B cell (primary cell): ENCODE measurements around the gene SFMBT1. TPM values are rescaled to one million over a fixed set of nuclear protein-coding genes. Genes with fewer than 3 reads are reported as not detected.
A peak's percentile ranks its signal among the peaks of the same experiment; 100 is the strongest.

ENCODE experiments used
- ATAC-seq: fragments of 200-7000 bp; cut with Tn5 transposase; one replicate; pipeline ENCODE4 v1.10.0; 2021; ENCODE audit warnings: low read depth, mild to moderate bottlenecking, moderate number of reproducible peaks, moderate library complexity
- CTCF ChIA-PET: fragments of 350-600 bp; sonication (Branson Sonifier 250); formaldehyde crosslinking; loops from one replicate; lab custom pipeline; 2021; ENCODE audit warnings: antibody characterized with exemption, inconsistent platforms; lab: Charles Lee
- POLR2A ChIA-PET: fragments of 350-600 bp; sonication (Branson Sonifier 250); formaldehyde crosslinking; loops from one replicate; lab custom pipeline; 2021; ENCODE audit warnings: antibody characterized with exemption; lab: Charles Lee
- DNase-seq: peaks from one replicate; pipeline ENCODE4 v3.0.0; 2013
- H2AFZ ChIP-seq: 2 replicates; pipeline ENCODE4 v1.6.1; 2012; ENCODE audit warnings: mild to moderate bottlenecking, low read depth, low read length; ENCODE audit not compliant: insufficient read depth, poor library complexity, severe bottlenecking
- H3K27ac ChIP-seq, 2 donors: 1 replicate in 1 of 2; 2 replicates in 1 of 2; pipeline ENCODE4 v1.5.1; 2012 to 2013; ENCODE audit warnings: low read length in 2 of 2, mild to moderate bottlenecking in 2 of 2, moderate library complexity in 1 of 2
- H3K27me3 ChIP-seq, 4 experiments: fragments of 200-600 bp in 1 of 4; sonication (generic) in 1 of 4; replicated peaks in 1 of 4; 1 replicate in 2 of 4; 2 replicates in 2 of 4; pipeline versions ENCODE4 v1.6.1 to v1.7.0; 2013 to 2016; ENCODE audit warnings: low read length in 3 of 4, mild to moderate bottlenecking in 2 of 4, mixed read lengths in 1 of 4, moderate library complexity in 1 of 4; ENCODE audit not compliant: insufficient read depth in 4 of 4, control insufficient read depth in 3 of 4; ENCODE audit errors: control extremely low read depth in 1 of 4
- H3K36me3 ChIP-seq, 2 experiments: replicated peaks in 1 of 2; 1 replicate in 1 of 2; 2 replicates in 1 of 2; pipeline versions ENCODE4 v1.6.1 to v1.7.1; 2013; ENCODE audit warnings: low read length in 1 of 2; ENCODE audit not compliant: insufficient read depth in 2 of 2, control insufficient read depth in 1 of 2; ENCODE audit errors: control extremely low read depth in 1 of 2, extremely low read depth in 1 of 2
- H3K4me1 ChIP-seq, 2 donors: fragments of 200-600 bp in 1 of 2; sonication (generic) in 1 of 2; 1 replicate in 1 of 2; 2 replicates in 1 of 2; pipeline versions ENCODE4 v1.5.1 to v1.6.1; 2013 to 2017; ENCODE audit warnings: low read length in 2 of 2; ENCODE audit not compliant: control insufficient read depth in 2 of 2, insufficient read depth in 2 of 2
- H3K4me2 ChIP-seq: replicated peaks from 2 replicates; pipeline ENCODE3; 2012; ENCODE audit warnings: mild to moderate bottlenecking, low read depth, low read length; ENCODE audit not compliant: poor library complexity, severe bottlenecking
- H3K4me3 ChIP-seq, 5 experiments: fragments of 200-600 bp in 1 of 5; sonication (generic) in 1 of 5; 1 replicate in 3 of 5; 2 replicates in 2 of 5; pipeline versions ENCODE4 v1.5.1 to v1.7.0; 2011 to 2016; ENCODE audit warnings: low read length in 4 of 5, mild to moderate bottlenecking in 4 of 5, low read depth in 2 of 5, control low read depth in 1 of 5, moderate library complexity in 1 of 5; ENCODE audit not compliant: insufficient read depth in 1 of 5; ENCODE audit errors: control extremely low read depth in 1 of 5, extremely low read depth in 1 of 5
- H3K79me2 ChIP-seq: fragments of 200-600 bp; sonication (generic); one replicate; pipeline ENCODE4 v1.6.0; 2016; ENCODE audit warnings: low read length; ENCODE audit not compliant: control insufficient read depth, insufficient read depth
- H3K9ac ChIP-seq: fragments of 200-600 bp; sonication (generic); 2 replicates; pipeline ENCODE4 v1.6.1; 2017; ENCODE audit warnings: mild to moderate bottlenecking, low read length, moderate library complexity
- H3K9me3 ChIP-seq, 3 donors: one replicate each; pipeline versions ENCODE4 v1.6.1 to v1.7.1; 2013; ENCODE audit warnings: low read length in 2 of 3; ENCODE audit not compliant: control insufficient read depth in 2 of 3, insufficient read depth in 1 of 3; ENCODE audit errors: control extremely low read depth in 1 of 3
- H4K20me1 ChIP-seq: 2 replicates; pipeline ENCODE4 v1.6.0; 2012; ENCODE audit warnings: mild to moderate bottlenecking, low read length; ENCODE audit not compliant: insufficient read depth, control insufficient read depth, poor library complexity, severe bottlenecking
- H3K27ac Mint-ChIP-seq: one replicate; pipeline ENCODE4 v1.8.0; 2021; ENCODE audit warnings: mixed read lengths
- H3K27me3 Mint-ChIP-seq: one replicate; pipeline ENCODE4 v1.8.0; 2021; ENCODE audit warnings: mixed read lengths
- H3K4me1 Mint-ChIP-seq: one replicate; pipeline ENCODE4 v1.8.0; 2021; ENCODE audit warnings: mixed read lengths
- H3K4me3 Mint-ChIP-seq: one replicate; pipeline ENCODE4 v1.8.0; 2021; ENCODE audit warnings: mixed read lengths
- H3K9me3 Mint-ChIP-seq: one replicate; pipeline ENCODE4 v1.8.0; 2022; ENCODE audit warnings: mixed read lengths; ENCODE audit not compliant: insufficient read depth
- EZH2 ChIP-seq: IDR thresholded peaks from 2 replicates; pipeline ENCODE4 v1.6.1; 2012; ENCODE audit warnings: borderline replicate concordance, low read depth, mild to moderate bottlenecking, moderate library complexity, low read length; ENCODE audit not compliant: insufficient read depth, poor library complexity, severe bottlenecking
- WGBS: methylation state at CpG from one replicate; pipeline ENCODE4 v1.1.5; 2013; ENCODE audit warnings: missing lambda C conversion rate; ENCODE audit not compliant: insufficient coverage; 5-methylcytosine and 5-hydroxymethylcytosine counted together
- intact Hi-C: fragments of 100-400 bp; cut with micrococcal nuclease; formaldehyde crosslinking; loops from one replicate; pipeline ENCODE4 v1.10.0; 2022
- polyA minus RNA-seq: library from RNA; depleted of rRNA, polyadenylated mRNA; stranded (reverse); fragments of >200 nt; gene quantifications from 2 replicates; pipeline ENCODE4 v1.2.3, GENCODE V29; 2012
- polyA plus RNA-seq: library from polyadenylated mRNA; depleted of rRNA; stranded (reverse); fragments of >200 nt; gene quantifications from 2 replicates; pipeline ENCODE4 v1.2.3, GENCODE V29; 2012
- total RNA-seq, 2 donors: library from RNA; stranded (reverse); fragments of 120-200 nt in 1 of 2; gene quantifications; 1 replicate in 1 of 2; 2 replicates in 1 of 2; pipeline versions ENCODE4 v1.2.3 to v1.2.4, GENCODE V29; 2013 to 2022
- TF ChIP-seq, protein P1 (sequence below): fragments of 200-600 bp; IDR thresholded peaks from one replicate; pipeline ENCODE4 v1.8.0; 2022; ENCODE audit warnings: antibody characterized with exemption, mild to moderate bottlenecking

The SFMBT1 gene, protein sequence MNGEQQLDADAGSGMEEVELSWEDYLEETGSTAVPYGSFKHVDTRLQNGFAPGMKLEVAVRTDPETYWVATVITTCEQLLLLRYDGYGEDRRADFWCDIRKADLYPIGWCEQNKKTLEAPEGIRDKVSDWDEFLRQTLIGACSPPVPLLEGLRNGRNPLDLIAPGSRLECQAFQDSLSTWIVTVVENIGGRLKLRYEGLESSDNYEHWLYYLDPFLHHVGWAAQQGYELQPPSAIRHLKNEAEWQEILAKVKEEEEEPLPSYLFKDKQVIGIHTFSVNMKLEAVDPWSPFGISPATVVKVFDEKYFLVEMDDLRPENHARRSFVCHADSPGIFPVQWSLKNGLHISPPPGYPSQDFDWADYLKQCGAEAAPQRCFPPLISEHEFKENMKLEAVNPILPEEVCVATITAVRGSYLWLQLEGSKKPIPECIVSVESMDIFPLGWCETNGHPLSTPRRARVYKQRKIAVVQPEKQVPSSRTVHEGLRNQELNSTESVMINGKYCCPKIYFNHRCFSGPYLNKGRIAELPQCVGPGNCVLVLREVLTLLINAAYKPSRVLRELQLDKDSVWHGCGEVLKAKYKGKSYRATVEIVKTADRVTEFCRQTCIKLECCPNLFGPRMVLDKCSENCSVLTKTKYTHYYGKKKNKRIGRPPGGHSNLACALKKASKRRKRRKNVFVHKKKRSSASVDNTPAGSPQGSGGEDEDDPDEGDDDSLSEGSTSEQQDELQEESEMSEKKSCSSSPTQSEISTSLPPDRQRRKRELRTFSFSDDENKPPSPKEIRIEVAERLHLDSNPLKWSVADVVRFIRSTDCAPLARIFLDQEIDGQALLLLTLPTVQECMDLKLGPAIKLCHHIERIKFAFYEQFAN
- total RNA-seq (55.8 and 60.3 TPM in 2 replicates), polyA plus RNA-seq (9.9 and 11.2 TPM in 2 replicates), polyA minus RNA-seq (17.8 and 34.0 TPM in 2 replicates)
- 24.6 TPM for total RNA-seq (2013)

- ChIA-PET POLR2A (interaction anchor here (0.5 to 2.4 kb wide), 8 partner anchors 10 to 275 kb away, joined by 3 to 17 read pairs (median 4); partner anchors contain the start of genes NEK4 and STIMATE), CTCF (interaction anchor here (0.6 to 2.6 kb wide), 13 partner anchors 11 to 274 kb away, joined by 3 to 15 read pairs (median 4); partner anchors contain the start of gene NEK4)
- peak; percentile 51 for ATAC-seq
- Histone ChIP-seq H2AFZ (peak within 1 kb of the TSS; percentile 94), H3K4me3 (peak within 1 kb of the TSS; percentile 41 to 94 (median 84)), H3K9me3 (no peaks in the 10 kb centered on the region), H3K27me3 (no peaks in the 10 kb centered on the region), H3K27ac (peak within 1 kb of the TSS; percentile 83 to 88), H4K20me1 (peaks cover 9% of the 10 kb centered on the region), H3K4me2 (peak within 1 kb of the TSS; percentile 96), H3K4me1 (peaks cover 19 to 30% of the 10 kb centered on the region in 2 donors), H3K79me2 (peaks cover 38% of the 10 kb centered on the region), H3K36me3 (no peaks in the 10 kb centered on the region), H3K9ac (peak within 1 kb of the TSS; percentile 90)
- peak; percentile 92 for DNase-seq
- Mint-ChIP-seq H3K27me3 (no peaks in the 10 kb centered on the region), H3K27ac (peak within 1 kb of the TSS; percentile 99), H3K4me1 (peaks cover 43% of the 10 kb centered on the region), H3K9me3 (no peaks in the 10 kb centered on the region), H3K4me3 (peak within 1 kb of the TSS; percentile 98)
- TF ChIP-seq EZH2, result no peak
- TF ChIP-seq, protein P1, sequence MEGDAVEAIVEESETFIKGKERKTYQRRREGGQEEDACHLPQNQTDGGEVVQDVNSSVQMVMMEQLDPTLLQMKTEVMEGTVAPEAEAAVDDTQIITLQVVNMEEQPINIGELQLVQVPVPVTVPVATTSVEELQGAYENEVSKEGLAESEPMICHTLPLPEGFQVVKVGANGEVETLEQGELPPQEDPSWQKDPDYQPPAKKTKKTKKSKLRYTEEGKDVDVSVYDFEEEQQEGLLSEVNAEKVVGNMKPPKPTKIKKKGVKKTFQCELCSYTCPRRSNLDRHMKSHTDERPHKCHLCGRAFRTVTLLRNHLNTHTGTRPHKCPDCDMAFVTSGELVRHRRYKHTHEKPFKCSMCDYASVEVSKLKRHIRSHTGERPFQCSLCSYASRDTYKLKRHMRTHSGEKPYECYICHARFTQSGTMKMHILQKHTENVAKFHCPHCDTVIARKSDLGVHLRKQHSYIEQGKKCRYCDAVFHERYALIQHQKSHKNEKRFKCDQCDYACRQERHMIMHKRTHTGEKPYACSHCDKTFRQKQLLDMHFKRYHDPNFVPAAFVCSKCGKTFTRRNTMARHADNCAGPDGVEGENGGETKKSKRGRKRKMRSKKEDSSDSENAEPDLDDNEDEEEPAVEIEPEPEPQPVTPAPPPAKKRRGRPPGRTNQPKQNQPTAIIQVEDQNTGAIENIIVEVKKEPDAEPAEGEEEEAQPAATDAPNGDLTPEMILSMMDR, result no peak
- under 1% methylated on average over 112 of the region's 117 CpGs for WGBS
- intact Hi-C loops, result loop anchor here (1.0 to 2.0 kb wide), 9 partner anchors 27 to 361 kb away; partner anchors contain the start of genes NEK4, PBRM1, SPCS1 and STIMATE
These were observed at the start of gene SFMBT1 for GRCh38 chr3:53045518-53046170. SFMBT1 (minus strand) TSS chr3:53046073; CDS start chr3:52969128, 76,945 bp downstream.
